EH (cell line): ENCODE data around the gene OSBPL6.
"Not testable (repeated sequence)": the region's sequence is repeated elsewhere in the genome, so short reads cannot be mapped to it uniquely, and the experiment has no call there.

Experiments
- DNase-seq: peaks from one replicate; pipeline ENCODE4 v3.0.0-alpha.2; 2015; ENCODE audit warnings: low read depth

The OSBPL6 gene

GRCh38 chr2:178304333-178304732 is 110.0 kb downstream of the OSBPL6 start:
- DNase-seq: no peak

- DNase-seq: peak; percentile 45
Measured at GRCh38 chr2:178306352-178307073, 112.2 kb downstream of the OSBPL6 start.

GRCh38 chr2:178307650-178308049 is 113.3 kb downstream of the OSBPL6 start:
- no peak for DNase-seq

GRCh38 chr2:178309541-178309940 is 115.2 kb downstream of the OSBPL6 start:
- DNase-seq: no peak

- DNase-seq: no peak
Measured at GRCh38 chr2:178315078-178315477, 120.8 kb downstream of the OSBPL6 start.

GRCh38 chr2:178315488-178315948 is 121.2 kb downstream of the OSBPL6 start:
- DNase-seq: no peak

- DNase-seq: no peak
Measured at GRCh38 chr2:178317811-178318210, 123.5 kb downstream of the OSBPL6 start.

GRCh38 chr2:178320011-178320585 is 125.8 kb downstream of the OSBPL6 start:
- DNase-seq: no peak

- no peak for DNase-seq
Measured at GRCh38 chr2:178322068-178322467, 127.8 kb downstream of the OSBPL6 start.

GRCh38 chr2:178323331-178323730 is 129.0 kb downstream of the OSBPL6 start:
- not testable (repeated sequence) for DNase-seq

- no peak for DNase-seq
Measured at GRCh38 chr2:178324077-178324476, 129.8 kb downstream of the OSBPL6 start.

- no peak for DNase-seq
Measured at GRCh38 chr2:178325268-178325667, 131.0 kb downstream of the OSBPL6 start.

GRCh38 chr2:178327516-178327915 is 133.2 kb downstream of the OSBPL6 start:
- DNase-seq: no peak

GRCh38 chr2:178328037-178328436 is 133.7 kb downstream of the OSBPL6 start:
- DNase-seq: peak; percentile 39

- no peak for DNase-seq
Measured at GRCh38 chr2:178330175-178331017, 136.1 kb downstream of the OSBPL6 start.

- no peak for DNase-seq
Measured at GRCh38 chr2:178331474-178332432, 137.4 kb downstream of the OSBPL6 start.

GRCh38 chr2:178333851-178334250 is 139.5 kb downstream of the OSBPL6 start:
- no peak for DNase-seq

GRCh38 chr2:178335230-178335629 is 140.9 kb downstream of the OSBPL6 start:
- no peak for DNase-seq

- DNase-seq: no peak
Measured at GRCh38 chr2:178344121-178344520, 149.8 kb downstream of the OSBPL6 start.

- DNase-seq: peak; percentile 20
Measured at GRCh38 chr2:178345951-178346350, 151.6 kb downstream of the OSBPL6 start.

- DNase-seq: no peak
Measured at GRCh38 chr2:178350051-178350450, 155.7 kb downstream of the OSBPL6 start.

GRCh38 chr2:178357704-178358103 is 163.4 kb downstream of the OSBPL6 start:
- not testable (repeated sequence) for DNase-seq
